Naive B cell (primary cell): ENCODE results near the gene HOMEZ. TPM values are rescaled to one million over a fixed set of nuclear protein-coding genes. Genes with fewer than 3 reads are reported as not detected.
A peak's percentile ranks its signal among the peaks of the same experiment; 100 is the strongest.
"Not testable (repeated sequence)": the region's sequence is repeated elsewhere in the genome, so short reads cannot be mapped to it uniquely, and the experiment has no call there.

Experiments
- ATAC-seq, 2 donors: fragments of 150-1000 bp; cut with Tn5 transposase; 2 replicates each; pipeline ENCODE4 v1.10.0; 2021; ENCODE audit warnings: low read depth in 2 of 2, mild to moderate bottlenecking in 2 of 2, moderate library complexity in 2 of 2
- DNase-seq: peaks from one replicate; pipeline ENCODE4 v3.0.0; 2022
- H3K27ac Mint-ChIP-seq, 6 donors: one replicate each; pipeline ENCODE4 v1.8.0; 2020 to 2022; ENCODE audit warnings: mild to moderate bottlenecking in 6 of 6, mixed read lengths in 6 of 6, moderate library complexity in 5 of 6, inconsistent platforms in 2 of 6
- H3K27me3 Mint-ChIP-seq, 3 donors: one replicate each; pipeline ENCODE4 v1.8.0; 2021 to 2022; ENCODE audit warnings: mixed read lengths in 3 of 3, mild to moderate bottlenecking in 1 of 3
- H3K36me3 Mint-ChIP-seq, 2 donors: one replicate each; pipeline ENCODE4 v1.8.0; 2020 to 2022; ENCODE audit warnings: mixed read lengths in 2 of 2, inconsistent platforms in 1 of 2, mild to moderate bottlenecking in 1 of 2
- H3K4me1 Mint-ChIP-seq, 3 donors: one replicate each; pipeline ENCODE4 v1.8.0; 2020 to 2022; ENCODE audit warnings: mixed read lengths in 3 of 3, inconsistent platforms in 1 of 3, mild to moderate bottlenecking in 1 of 3, moderate library complexity in 1 of 3
- H3K4me3 Mint-ChIP-seq, 8 donors: one replicate each; pipeline ENCODE4 v1.8.0; 2020 to 2022; ENCODE audit warnings: mild to moderate bottlenecking in 8 of 8, mixed read lengths in 8 of 8, moderate library complexity in 8 of 8, inconsistent platforms in 2 of 8
- H3K9me3 Mint-ChIP-seq, 7 donors: one replicate each; pipeline ENCODE4 v1.8.0; 2020 to 2022; ENCODE audit warnings: mixed read lengths in 7 of 7, mild to moderate bottlenecking in 5 of 7, inconsistent platforms in 2 of 7, moderate library complexity in 1 of 7
- polyA plus RNA-seq, 6 donors: library from polyadenylated mRNA; unstranded; fragments of 300-500 nt; fragmentation: Illumina TruSeq; gene quantifications; one replicate each; pipeline ENCODE4 v1.2.3, GENCODE V29; 2021; ENCODE audit warnings: low read depth in 6 of 6

Gene HOMEZ
- polyA plus RNA-seq, 6 donors from 2014 or later = 1.0 to 6.9 (median 4.8) TPM

GRCh38 chr14:23245282-23245681, 40.6 kb downstream of the HOMEZ start:
- no peak overlapping the region for H3K4me3 Mint-ChIP-seq
- no peaks in the 10 kb centered on the region for H3K36me3 Mint-ChIP-seq
- H3K9me3 Mint-ChIP-seq = no peaks in the 10 kb centered on the region
- DNase-seq (no peak), ATAC-seq (no peak)
- H3K27ac Mint-ChIP-seq = no peak overlapping the region
- peaks cover 9 to 21% (median 11%) of the 10 kb centered on the region in 3 donors for H3K27me3 Mint-ChIP-seq
- H3K4me1 Mint-ChIP-seq = no peaks in the 10 kb centered on the region

DNA sequence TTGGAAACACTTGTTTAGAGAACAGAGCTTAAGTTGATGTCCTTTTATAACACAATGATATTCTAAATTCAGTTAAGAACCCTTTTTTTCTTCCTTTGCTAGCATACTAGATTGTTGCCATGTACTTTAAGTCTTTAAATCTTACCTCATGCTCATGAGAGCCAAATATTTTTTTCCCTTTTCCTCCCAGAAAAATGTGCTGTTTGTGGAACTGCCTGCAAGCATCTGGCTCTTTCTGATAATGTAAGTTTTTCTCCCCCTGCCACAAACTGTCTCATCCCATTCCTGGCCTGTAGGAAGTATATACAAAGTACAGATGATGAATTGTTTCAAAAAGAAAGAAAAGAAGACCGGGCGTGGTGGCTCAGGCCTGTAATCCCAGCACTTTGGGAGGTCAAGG, 42.9 kb downstream of the HOMEZ start:
- no peak for DNase-seq
- Mint-ChIP-seq H3K36me3 (no peaks in the 10 kb centered on the region), H3K4me3 (peak overlapping the region in 1 of 8 donors; percentile 66), H3K27ac (peak overlapping the region in 1 of 6 donors; percentile 8), H3K4me1 (no peaks in the 10 kb centered on the region), H3K27me3 (peaks cover 13 to 22% (median 16%) of the 10 kb centered on the region in 3 donors), H3K9me3 (no peaks in the 10 kb centered on the region)
- ATAC-seq = no peak

GRCh38 chr14:23242076-23242475, 43.9 kb downstream of the HOMEZ start:
- H3K27me3 Mint-ChIP-seq = peaks cover 20 to 29% (median 23%) of the 10 kb centered on the region in 3 donors
- no peaks in the 10 kb centered on the region for H3K9me3 Mint-ChIP-seq
- no peak for ATAC-seq
- DNase-seq = no peak
- H3K4me3 Mint-ChIP-seq = peak overlapping the region in 1 of 8 donors; percentile 22
- peaks cover 0 to 5% (median 4%) of the 10 kb centered on the region in 3 donors for H3K4me1 Mint-ChIP-seq
- no peaks in the 10 kb centered on the region for H3K36me3 Mint-ChIP-seq
- H3K27ac Mint-ChIP-seq = no peak overlapping the region

DNA sequence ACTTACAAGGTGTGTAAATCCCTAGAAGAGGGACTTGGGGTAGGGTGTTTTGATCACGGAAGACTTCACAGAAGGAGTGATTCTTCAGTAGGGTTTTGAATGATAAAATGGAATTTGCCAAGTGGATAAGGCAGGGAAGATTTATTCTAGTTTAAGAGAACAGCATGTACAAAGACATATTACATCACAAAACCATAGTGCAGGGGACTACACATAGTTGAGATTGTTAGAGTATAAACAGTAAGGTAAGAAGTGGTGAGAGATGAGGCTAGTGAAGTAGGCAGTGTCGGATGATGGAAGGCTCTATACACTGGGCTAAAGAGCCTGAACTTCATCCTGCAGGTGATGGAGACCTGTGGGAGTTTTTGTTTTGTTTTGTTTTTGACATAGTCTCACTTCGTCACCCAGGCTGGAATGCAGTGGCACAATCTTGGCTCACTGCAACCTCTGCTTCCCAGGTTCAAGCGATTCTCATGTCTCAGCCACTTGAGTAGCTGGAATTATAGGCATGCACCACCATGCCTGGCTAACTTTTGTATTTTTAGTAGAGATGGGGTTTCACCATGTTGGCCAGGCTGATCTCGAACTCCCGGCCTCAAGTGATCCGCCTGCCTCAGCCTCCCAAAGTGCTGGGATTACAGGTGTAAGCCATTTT, 44.7 kb downstream of the HOMEZ start:
- not testable (repeated sequence) for H3K4me1 Mint-ChIP-seq, DNase-seq, ATAC-seq, H3K36me3 Mint-ChIP-seq, H3K9me3 Mint-ChIP-seq, H3K4me3 Mint-ChIP-seq
- Mint-ChIP-seq H3K27me3 (peaks cover 20 to 29% (median 27%) of the 10 kb centered on the region in 3 donors), H3K27ac (peak overlapping the region in 1 of 6 donors; percentile 29)

DNA sequence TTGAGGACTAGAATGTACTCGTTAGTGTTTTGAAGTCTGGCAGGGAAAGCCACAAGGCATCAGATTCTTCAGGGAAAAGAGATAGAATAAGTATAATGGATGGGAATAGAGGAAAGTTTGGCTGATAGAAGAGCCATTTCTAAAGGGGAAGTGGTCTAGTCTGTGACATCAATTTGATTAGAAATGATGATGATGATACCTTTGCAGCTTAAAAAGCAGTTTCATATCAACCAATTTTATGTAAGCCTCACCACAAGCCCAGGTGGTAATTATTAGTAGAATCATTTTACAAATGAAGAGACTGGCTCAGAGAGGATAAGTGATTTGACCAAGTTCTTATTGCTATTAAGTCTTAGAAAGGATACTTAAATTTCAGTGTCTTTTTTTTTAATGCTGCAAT, 45.3 kb downstream of the HOMEZ start:
- Mint-ChIP-seq H3K4me1 (peaks cover 0 to 5% (median 4%) of the 10 kb centered on the region in 3 donors), H3K27me3 (peaks cover 20 to 29% (median 29%) of the 10 kb centered on the region in 3 donors)
- peak; percentile 47 to 65 for ATAC-seq

GRCh38 chr14:23237772-23238594, 47.9 kb downstream of the HOMEZ start, which contains the start of gene RNF212B:
Gene RNF212B (plus strand): TSS chr14:23237936. CDS start chr14:23240346, 2,410 bp downstream.
- Mint-ChIP-seq H3K9me3 (no peaks in the 10 kb centered on the region), H3K36me3 (no peaks in the 10 kb centered on the region), H3K27me3 (peaks cover 20 to 30% (median 29%) of the 10 kb centered on the region in 3 donors), H3K27ac (peak within 1 kb of the TSS in 3 of 6 donors; percentile 39 to 83 (median 54)), H3K4me1 (peaks cover 0 to 5% (median 4%) of the 10 kb centered on the region in 3 donors), H3K4me3 (peak within 1 kb of the TSS in 6 of 8 donors; percentile 22 to 64 (median 58))
- DNase-seq = peak; percentile 50
- ATAC-seq = peak; percentile 80 to 88

More for the DNA sequence above, 45.3 kb downstream of the HOMEZ start:
- Mint-ChIP-seq H3K9me3 (no peaks in the 10 kb centered on the region), H3K27ac (peak overlapping the region in 1 of 6 donors; percentile 29), H3K4me3 (no peak overlapping the region), H3K36me3 (no peaks in the 10 kb centered on the region)
- DNase-seq = no peak

DNA sequence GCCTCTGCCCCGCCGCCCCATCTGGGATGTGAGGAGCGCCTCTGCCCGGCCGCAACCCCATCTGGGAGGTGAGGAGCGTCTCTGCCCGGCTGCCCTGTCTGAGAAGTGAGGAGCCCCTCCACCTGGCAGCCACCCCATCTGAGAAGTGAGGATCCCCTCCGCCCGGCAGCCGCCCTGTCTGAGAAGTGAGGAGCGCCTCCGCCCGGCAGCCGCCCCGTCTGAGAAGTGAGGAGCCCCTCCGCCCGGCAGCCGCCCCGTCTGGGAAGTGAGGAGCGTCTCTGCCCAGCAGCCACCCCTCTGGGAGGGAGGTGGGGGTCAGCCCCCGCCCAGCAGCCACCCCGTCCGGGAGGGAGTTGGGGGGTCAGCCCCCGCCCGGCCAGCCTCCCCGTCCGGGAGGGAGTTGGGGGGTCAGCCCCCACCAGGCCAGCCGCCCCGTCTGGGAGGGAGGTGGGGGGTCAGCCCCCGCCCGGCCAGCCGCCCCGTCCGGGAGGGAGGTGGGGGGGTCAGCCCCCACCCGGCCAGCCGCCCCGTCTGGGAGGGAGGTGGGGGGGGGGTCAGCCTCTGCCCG, 53.6 kb downstream of the HOMEZ start:
- not testable (repeated sequence) for H3K4me3 Mint-ChIP-seq, ATAC-seq
- H3K4me1 Mint-ChIP-seq = peaks cover 0 to 11% (median 0%) of the 10 kb centered on the region in 3 donors

DNA sequence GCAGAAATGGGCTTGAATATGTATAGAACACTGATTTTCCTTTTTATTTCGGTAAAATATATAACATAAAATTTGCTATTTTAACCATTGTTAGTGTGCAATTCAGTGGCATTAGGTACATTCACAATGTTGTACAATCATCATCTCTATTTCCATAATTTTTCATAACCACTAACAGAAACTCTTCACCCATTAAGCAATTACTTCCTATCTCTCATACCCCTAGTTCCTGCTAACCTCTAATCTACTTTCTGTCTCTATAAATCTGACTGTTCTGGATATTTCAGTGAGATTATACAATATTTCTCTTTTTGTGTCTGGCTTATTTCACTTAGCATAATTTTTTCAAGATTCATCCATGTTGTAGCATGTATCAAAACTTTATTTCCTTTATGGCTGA, 57.1 kb downstream of the HOMEZ start:
- H3K27ac Mint-ChIP-seq = peak overlapping the region in 1 of 6 donors; percentile 93
- H3K9me3 Mint-ChIP-seq = peaks cover 0 to 19% (median 9%) of the 10 kb centered on the region in 7 donors
- H3K4me1 Mint-ChIP-seq = peaks cover 0 to 11% (median 0%) of the 10 kb centered on the region in 3 donors
- DNase-seq = no peak
- no peak for ATAC-seq
- peaks cover 14 to 24% (median 18%) of the 10 kb centered on the region in 3 donors for H3K27me3 Mint-ChIP-seq
- no peak overlapping the region for H3K4me3 Mint-ChIP-seq
- no peaks in the 10 kb centered on the region for H3K36me3 Mint-ChIP-seq

More for the DNA sequence above, 53.6 kb downstream of the HOMEZ start:
- not testable (repeated sequence) for H3K9me3 Mint-ChIP-seq, H3K27ac Mint-ChIP-seq, DNase-seq, H3K36me3 Mint-ChIP-seq
- peaks cover 0 to 16% (median 7%) of the 10 kb centered on the region in 3 donors for H3K27me3 Mint-ChIP-seq

GRCh38 chr14:23227566-23227965, 58.4 kb downstream of the HOMEZ start:
- no peak for DNase-seq
- H3K4me1 Mint-ChIP-seq = peaks cover 0 to 11% (median 0%) of the 10 kb centered on the region in 3 donors
- H3K27ac Mint-ChIP-seq = no peak overlapping the region
- no peak overlapping the region for H3K4me3 Mint-ChIP-seq
- no peaks in the 10 kb centered on the region for H3K36me3 Mint-ChIP-seq
- ATAC-seq = no peak
- peaks cover 14 to 24% (median 18%) of the 10 kb centered on the region in 3 donors for H3K27me3 Mint-ChIP-seq
- peaks cover 0 to 19% (median 9%) of the 10 kb centered on the region in 7 donors for H3K9me3 Mint-ChIP-seq

- not testable (repeated sequence) for DNase-seq, H3K27ac Mint-ChIP-seq, H3K36me3 Mint-ChIP-seq, H3K4me3 Mint-ChIP-seq, ATAC-seq
- H3K4me1 Mint-ChIP-seq = peaks cover 0 to 11% (median 0%) of the 10 kb centered on the region in 3 donors
- H3K9me3 Mint-ChIP-seq = peaks cover 0 to 12% (median 9%) of the 10 kb centered on the region in 7 donors
- peaks cover 22 to 44% (median 35%) of the 10 kb centered on the region in 3 donors for H3K27me3 Mint-ChIP-seq
Observed at GRCh38 chr14:23224958-23225357, 61.0 kb downstream of the HOMEZ start.

Other genes with a start within 250 kb of the HOMEZ start
- gene PSMB11, start 243.9 kb downstream of the HOMEZ start, polyA plus RNA-seq = not detected
- under 1 TPM in 4 of 6 donors, not detected in 2; 0.18 to 0.97 (median 0.39) TPM for gene CDH24, start 228.6 kb downstream of the HOMEZ start, polyA plus RNA-seq
- gene ACIN1, start 191.0 kb downstream of the HOMEZ start, polyA plus RNA-seq = 10 to 100 TPM in 2 of 6 donors, 1 to 10 TPM in 3, under 1 TPM in 1; 0.61 to 18.0 (median 9.8) TPM
- 10 to 100 TPM; 31.7 to 81.0 (median 69.0) TPM for gene C14orf119, start 190.6 kb downstream of the HOMEZ start, polyA plus RNA-seq
- not detected for gene CIROP, start 181.1 kb downstream of the HOMEZ start, polyA plus RNA-seq
- under 1 TPM in 4 of 6 donors, not detected in 2; 0.32 to 0.61 (median 0.44) TPM for gene CEBPE, start 166.9 kb downstream of the HOMEZ start, polyA plus RNA-seq
- under 1 TPM in 3 of 6 donors, not detected in 3; 0.31 to 0.50 (median 0.48) TPM for gene SLC7A8, start 102.5 kb downstream of the HOMEZ start, polyA plus RNA-seq
- gene RNF212B, start 48.2 kb downstream of the HOMEZ start, polyA plus RNA-seq = not detected
- 10 to 100 TPM in 1 of 6 donors, 1 to 10 TPM in 5; 3.9 to 11.8 (median 5.1) TPM for gene PPP1R3E, start 16.7 kb upstream of the HOMEZ start, polyA plus RNA-seq
- under 1 TPM in 3 of 6 donors, not detected in 3; 0.22 to 0.72 (median 0.28) TPM for gene BCL2L2, start 20.7 kb upstream of the HOMEZ start, polyA plus RNA-seq
- gene PABPN1, start 35.3 kb upstream of the HOMEZ start, polyA plus RNA-seq = 100 to 1,000 TPM; 114 to 160 (median 145) TPM
- under 1 TPM in 2 of 6 donors, not detected in 4; 0.29 to 0.66 TPM for gene SLC22A17, start 66.8 kb upstream of the HOMEZ start, polyA plus RNA-seq
- not detected for gene EFS, start 79.0 kb upstream of the HOMEZ start, polyA plus RNA-seq
- not detected for gene IL25, start 86.7 kb upstream of the HOMEZ start, polyA plus RNA-seq
- 1 to 10 TPM in 2 of 6 donors, under 1 TPM in 2, not detected in 2; 0.36 to 2.5 (median 1.6) TPM for gene CMTM5, start 90.9 kb upstream of the HOMEZ start, polyA plus RNA-seq
- not detected for gene MYH6, start 122.1 kb upstream of the HOMEZ start, polyA plus RNA-seq
- gene MYH7, start 149.5 kb upstream of the HOMEZ start, polyA plus RNA-seq = not detected
- 100 to 1,000 TPM in 1 of 6 donors, 10 to 100 TPM in 5; 54.2 to 105 (median 76.4) TPM for gene NGDN, start 183.6 kb upstream of the HOMEZ start, polyA plus RNA-seq